Ovary (tissue), 9 donors: Measurements from ENCODE around the gene LHFPL5. TPM values are rescaled to one million over a fixed set of nuclear protein-coding genes. Genes with fewer than 3 reads are reported as not detected.

Experiments
- DNase-seq, 5 donors: peaks; one replicate each; pipeline ENCODE4 v3.0.0-alpha.2; 2019 to 2020
- H3K27ac ChIP-seq, 2 donors: fragments of 200-600 bp; one replicate each; pipeline versions ENCODE4 v1.5.1 to v1.8.0; 2019 to 2022
- H3K27me3 ChIP-seq: fragments of 200-600 bp; one replicate; pipeline ENCODE4 v1.8.0; 2022
- H3K36me3 ChIP-seq: fragments of 200-600 bp; sonication (generic); one replicate; pipeline ENCODE4 v1.5.1; 2019
- H3K4me1 ChIP-seq: one replicate; pipeline ENCODE4 v1.8.1; 2013; ENCODE audit warnings: mild to moderate bottlenecking, moderate library complexity; ENCODE audit not compliant: insufficient read depth
- H3K4me3 ChIP-seq: fragments of 200-600 bp; sonication (generic); one replicate; pipeline ENCODE4 v1.5.1; 2017
- H3K9me3 ChIP-seq, 2 donors: fragments of 200-600 bp in 1 of 2; sonication (generic) in 1 of 2; one replicate each; pipeline versions ENCODE4 v1.5.1 to v1.8.1; 2013 to 2019; ENCODE audit warnings: mild to moderate bottlenecking in 1 of 2, moderate library complexity in 1 of 2
- CTCF ChIP-seq, 3 donors: fragments of 450-650 bp in 2 of 3; fragments of 200-600 bp in 1 of 3; IDR thresholded peaks; one replicate each; pipeline versions ENCODE4 v1.5.1 to v1.8.0; 2016 to 2022; ENCODE audit warnings: antibody characterized with exemption in 3 of 3, mild to moderate bottlenecking in 1 of 3
- EP300 ChIP-seq: sonication (generic); formaldehyde crosslinking; IDR thresholded peaks from one replicate; pipeline ENCODE4 v1.6.1; 2017; ENCODE audit warnings: antibody characterized with exemption
- POLR2A ChIP-seq: fragments of 450-650 bp; IDR thresholded peaks from one replicate; pipeline ENCODE4 v1.6.1; 2017; ENCODE audit warnings: antibody characterized with exemption, mild to moderate bottlenecking, moderate library complexity
- WGBS, 3 donors: extraction: QIAGEN DNeasy Blood & Tissue Kit in 1 of 3; methylation state at CpG; one replicate each; pipeline versions ENCODE4 v1.1.5 to v1.1.7; 2013 to 2017; 5-methylcytosine and 5-hydroxymethylcytosine counted together
- intact Hi-C, 4 donors: fragments of 100-400 bp; cut with DNase I; formaldehyde crosslinking; loops; one replicate each; pipeline versions ENCODE4 v1.11.0 to v1.15.1; 2022 to 2023
- polyA plus RNA-seq, 2 donors: library from polyadenylated mRNA; stranded (reverse); fragments of 200-250 nt in 1 of 2; fragments of 350-450 nt in 1 of 2; fragmentation: Illumina TruSeq in 1 of 2; extraction: RNeasy Lipid Tissue Mini Kit (QIAGEN cat#74804) in 1 of 2; gene quantifications; one replicate each; pipeline ENCODE4 v1.2.3, GENCODE V29; 2013 to 2014
- total RNA-seq, 7 donors: library from RNA; depleted of rRNA in 2 of 7; stranded (reverse); fragments of >200 nt in 2 of 7; fragmentation: NEBNext Ultra II Directional in 3 of 7; extraction: Animal tissue kit (Norgen Biotek cat#: 25700) in 3 of 7; gene quantifications; one replicate each; pipeline versions ENCODE4 v1.1.0 to v1.2.4, GENCODE V29; 2016 to 2023
- donor health status: DM: no; HTN: no; CAD: no; lungs with moderate emphysema.
- donor health status: DM: no; HTN: no; CAD: no.
- donor health status: Bipolar disorder and iron deficiency.
- donor health status: DM: yes; HTN: yes; CAD: no.
- donor health status: DM: no; HTN: no; CAD: no.
- donor health status: DM: yes; HTN: yes; CAD: no.

Gene LHFPL5
- total and polyA plus RNA-seq, 9 donors, result not detected

DNA sequence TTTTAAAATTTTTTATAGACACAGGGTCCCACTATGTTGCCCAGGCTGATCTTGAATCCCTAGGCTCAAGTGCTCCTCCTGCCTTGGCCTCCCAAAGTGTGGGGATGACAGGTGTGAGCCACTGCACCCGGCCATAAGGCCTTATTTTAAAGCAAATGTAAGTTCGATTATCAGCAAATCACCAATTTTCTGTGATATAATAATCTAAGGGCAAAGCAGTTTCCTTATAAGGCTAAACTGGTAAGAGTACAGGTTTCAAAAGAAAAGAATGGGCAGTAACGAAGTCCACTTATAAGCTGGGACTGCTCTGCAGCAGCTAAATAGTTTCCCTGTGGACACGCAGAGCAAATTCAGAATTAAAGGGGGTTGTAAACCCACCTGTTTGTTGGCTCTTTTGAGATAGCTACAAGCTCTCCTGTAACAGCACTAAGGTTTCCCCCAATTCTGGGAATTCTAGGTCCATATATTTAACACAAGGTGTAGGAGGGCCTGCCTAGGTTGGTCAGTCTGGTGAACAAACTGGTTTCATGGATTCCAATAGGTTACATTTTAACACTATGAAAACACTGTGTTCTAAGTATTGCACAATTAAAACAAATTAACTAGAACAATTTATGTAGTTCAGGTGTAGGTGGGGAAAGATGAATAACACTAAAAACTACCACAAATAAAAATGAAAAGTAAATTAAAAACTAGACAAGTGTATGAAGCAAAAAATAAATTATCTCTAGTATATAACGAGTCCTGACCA lies 26.3 kb downstream of the LHFPL5 start:
- Histone ChIP-seq H3K9me3 (no peaks in the 10 kb centered on the region), H3K27ac (no peak overlapping the region), H3K4me3 (no peak overlapping the region), H3K27me3 (no peaks in the 10 kb centered on the region), H3K4me1 (no peaks in the 10 kb centered on the region), H3K36me3 (no peaks in the 10 kb centered on the region)
- DNase-seq, result no peak
- 90 to 93% (median 92%) methylated on average over 5 of the region's 5 CpGs for WGBS, 3 donors
- intact Hi-C loops, result no loop called here
- TF ChIP-seq POLR2A, result no peak
- no peak for TF ChIP-seq CTCF (IDR thresholded peaks at IDR 0.05)
- no peak for TF ChIP-seq EP300

DNA sequence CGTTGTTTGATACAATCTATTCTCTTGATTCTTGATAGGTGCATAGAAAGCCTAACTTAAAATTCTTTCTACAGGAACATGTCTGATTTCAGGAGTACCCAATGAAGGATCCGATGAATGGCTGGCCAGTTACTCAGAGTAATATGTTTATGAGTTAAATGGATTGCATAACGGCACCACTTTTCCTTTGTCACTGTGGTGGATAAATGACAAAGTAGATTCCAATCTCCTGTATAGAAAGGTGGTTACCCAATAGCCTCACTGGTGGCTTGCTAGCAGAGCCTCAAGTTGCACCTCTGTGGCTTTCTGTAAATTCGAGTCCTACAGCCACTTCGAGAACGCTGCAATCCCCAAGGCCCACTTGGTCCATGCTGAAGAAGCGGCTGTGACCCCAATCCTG lies 28.4 kb downstream of the LHFPL5 start:
- intact Hi-C loops, result no loop called here
- WGBS, 3 donors, result 84 to 91% (median 87%) methylated on average over 7 of the region's 7 CpGs
- no peak overlapping the region for H3K4me3 ChIP-seq
- DNase-seq, result no peak
- H3K27ac ChIP-seq, result no peak overlapping the region
- no peaks in the 10 kb centered on the region for H3K27me3 ChIP-seq
- no peaks in the 10 kb centered on the region for H3K9me3 ChIP-seq
- no peaks in the 10 kb centered on the region for H3K36me3 ChIP-seq
- TF ChIP-seq CTCF (IDR thresholded peaks at IDR 0.05), result no peak
- TF ChIP-seq EP300, result no peak
- TF ChIP-seq POLR2A, result no peak
- H3K4me1 ChIP-seq, result no peaks in the 10 kb centered on the region

DNA sequence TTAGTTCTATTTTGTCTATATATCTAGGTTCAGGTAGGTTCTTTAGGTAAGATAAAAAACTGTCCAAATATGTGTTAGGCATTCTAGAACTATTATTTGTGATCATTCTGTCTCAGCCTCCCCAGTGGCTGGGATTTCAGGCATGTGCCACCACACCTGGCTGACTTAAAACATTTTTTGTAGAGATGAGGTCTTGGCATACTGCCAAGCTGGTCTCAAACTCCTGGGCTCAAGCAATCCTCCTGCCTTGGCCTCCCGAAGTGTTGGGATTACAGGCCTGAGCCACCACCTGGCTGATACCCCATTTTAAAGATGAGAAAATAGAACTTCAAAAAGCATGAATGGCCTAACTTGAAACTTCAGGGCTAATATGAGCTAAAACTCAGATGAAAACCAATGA lies 33.9 kb downstream of the LHFPL5 start:
- no peak for TF ChIP-seq EP300
- TF ChIP-seq CTCF (IDR thresholded peaks at IDR 0.05), result no peak
- H3K4me3 ChIP-seq, result no peak overlapping the region
- no peaks in the 10 kb centered on the region for H3K36me3 ChIP-seq
- H3K9me3 ChIP-seq, result no peaks in the 10 kb centered on the region
- WGBS, 3 donors, result 53 to 90% (median 84%) methylated on average over 1 of the region's 1 CpG
- no peaks in the 10 kb centered on the region for H3K27me3 ChIP-seq
- no peak overlapping the region for H3K27ac ChIP-seq
- H3K4me1 ChIP-seq, result no peaks in the 10 kb centered on the region
- DNase-seq, result no peak
- intact Hi-C loops, result no loop called here

DNA sequence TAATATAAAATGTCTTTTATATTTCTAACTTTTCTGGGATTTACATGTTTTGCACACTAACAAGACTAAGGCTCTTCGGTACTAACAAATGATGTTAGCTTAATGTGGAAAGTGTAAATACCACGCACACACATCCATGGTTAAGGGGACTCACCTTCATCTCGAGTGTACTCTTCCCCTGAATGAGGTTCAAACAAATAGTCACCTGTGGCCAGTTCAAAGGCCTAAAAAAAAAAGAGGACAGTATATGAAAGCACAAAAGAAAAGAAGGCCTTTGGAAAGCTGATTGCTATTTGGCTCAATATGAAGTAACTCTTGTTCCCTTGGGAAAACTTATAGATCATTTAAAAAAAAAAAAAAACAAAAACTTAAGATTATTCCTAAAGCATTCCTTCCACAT lies 37.2 kb downstream of the LHFPL5 start:
- no peak overlapping the region for H3K4me3 ChIP-seq
- H3K36me3 ChIP-seq, result no peaks in the 10 kb centered on the region
- TF ChIP-seq EP300 (no peak), POLR2A (no peak), CTCF (IDR thresholded peaks at IDR 0.05) (no peak)
- no peak for DNase-seq
- intact Hi-C loops, result no loop called here
- no peak overlapping the region for H3K27ac ChIP-seq
- H3K4me1 ChIP-seq, result no peaks in the 10 kb centered on the region
- H3K9me3 ChIP-seq, result no peaks in the 10 kb centered on the region
- 92 to 94% (median 94%) methylated on average over 3 of the region's 3 CpGs for WGBS, 3 donors
- no peaks in the 10 kb centered on the region for H3K27me3 ChIP-seq
